ENCODE results near the gene CEP57L1. TPM values are rescaled to one million over a fixed set of nuclear protein-coding genes. Genes with fewer than 3 reads are reported as not detected.

The CEP57L1 gene
- total RNA-seq, 1 donor from 2014 or later, result 9.7 TPM

DNA sequence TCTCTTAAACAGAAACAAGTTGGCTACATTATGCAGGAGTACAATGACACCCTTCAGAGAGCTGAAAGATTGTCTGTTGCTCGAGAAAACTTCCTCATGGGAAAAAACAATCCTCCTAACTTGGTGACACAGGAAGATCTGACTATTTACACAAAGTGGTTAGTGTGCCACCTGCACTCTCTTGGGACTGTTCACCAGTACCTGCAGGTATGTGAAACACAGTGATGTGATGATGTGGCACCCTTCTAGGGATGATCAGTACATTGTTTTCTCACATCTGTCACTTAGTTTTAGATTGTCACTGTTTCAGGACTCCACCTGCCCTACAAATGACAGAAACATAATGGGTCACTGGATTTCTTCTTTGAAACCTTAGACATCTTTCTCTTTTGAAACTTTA lies 101.8 kb downstream of the CEP57L1 start:
- DNase-seq (no peak), ATAC-seq (no peak)
- H3K27me3 ChIP-seq, result no peaks in the 10 kb centered on the region
- no peaks in the 10 kb centered on the region for H3K4me1 ChIP-seq
- intact Hi-C loops (cut with DNase I), result no loop called here
- no peak overlapping the region for H3K4me3 ChIP-seq
- no peaks in the 10 kb centered on the region for H3K9me3 ChIP-seq
- no peaks in the 10 kb centered on the region for H3K36me3 ChIP-seq
- no peak overlapping the region for H3K27ac ChIP-seq
- TF ChIP-seq, protein P1, sequence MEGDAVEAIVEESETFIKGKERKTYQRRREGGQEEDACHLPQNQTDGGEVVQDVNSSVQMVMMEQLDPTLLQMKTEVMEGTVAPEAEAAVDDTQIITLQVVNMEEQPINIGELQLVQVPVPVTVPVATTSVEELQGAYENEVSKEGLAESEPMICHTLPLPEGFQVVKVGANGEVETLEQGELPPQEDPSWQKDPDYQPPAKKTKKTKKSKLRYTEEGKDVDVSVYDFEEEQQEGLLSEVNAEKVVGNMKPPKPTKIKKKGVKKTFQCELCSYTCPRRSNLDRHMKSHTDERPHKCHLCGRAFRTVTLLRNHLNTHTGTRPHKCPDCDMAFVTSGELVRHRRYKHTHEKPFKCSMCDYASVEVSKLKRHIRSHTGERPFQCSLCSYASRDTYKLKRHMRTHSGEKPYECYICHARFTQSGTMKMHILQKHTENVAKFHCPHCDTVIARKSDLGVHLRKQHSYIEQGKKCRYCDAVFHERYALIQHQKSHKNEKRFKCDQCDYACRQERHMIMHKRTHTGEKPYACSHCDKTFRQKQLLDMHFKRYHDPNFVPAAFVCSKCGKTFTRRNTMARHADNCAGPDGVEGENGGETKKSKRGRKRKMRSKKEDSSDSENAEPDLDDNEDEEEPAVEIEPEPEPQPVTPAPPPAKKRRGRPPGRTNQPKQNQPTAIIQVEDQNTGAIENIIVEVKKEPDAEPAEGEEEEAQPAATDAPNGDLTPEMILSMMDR (IDR thresholded peaks at IDR 0.05), result no peak

DNA sequence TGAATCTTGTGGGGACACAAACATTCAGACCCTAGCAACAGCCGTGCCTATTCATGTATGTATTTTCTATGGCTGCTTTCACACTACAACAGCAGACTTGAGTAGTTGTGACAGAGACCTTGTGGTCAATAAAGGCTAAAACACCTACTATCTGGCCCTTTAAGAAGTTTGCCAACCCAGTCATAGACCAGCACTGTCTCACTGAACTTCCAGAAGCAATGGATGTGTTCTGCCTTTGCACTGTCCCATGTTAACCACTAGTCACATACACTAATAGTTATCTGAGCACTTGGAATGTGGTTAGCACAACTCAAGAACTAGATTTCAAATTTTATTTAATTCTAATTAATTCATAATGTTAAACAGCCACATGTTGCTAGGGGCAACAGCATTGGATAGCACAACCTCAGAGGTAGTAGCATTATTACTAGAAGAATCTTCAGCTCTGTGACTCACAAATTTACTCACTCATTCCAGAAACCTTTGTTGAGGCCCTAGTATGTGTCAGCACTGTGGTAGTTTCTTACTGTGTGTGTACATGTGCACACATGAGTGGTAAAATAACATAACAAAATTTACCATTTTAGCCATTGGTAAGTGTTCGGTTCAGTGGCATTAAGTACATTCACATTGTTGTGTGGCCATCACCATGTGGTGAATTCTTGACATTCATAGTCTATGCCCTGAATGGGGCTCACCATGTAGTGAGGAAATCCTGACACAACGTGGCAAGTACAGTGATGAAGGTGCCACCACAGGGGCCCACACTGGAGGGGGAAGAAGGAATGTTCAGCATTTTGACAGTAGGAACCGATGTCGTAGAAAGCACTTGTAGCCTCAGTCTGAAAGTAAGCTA lies 107.3 kb downstream of the CEP57L1 start:
- TF ChIP-seq, protein P1 (IDR thresholded peaks at IDR 0.05), result no peak
- Histone ChIP-seq H3K27ac (no peak overlapping the region), H3K4me1 (no peaks in the 10 kb centered on the region), H3K4me3 (no peak overlapping the region), H3K27me3 (no peaks in the 10 kb centered on the region), H3K9me3 (no peaks in the 10 kb centered on the region), H3K36me3 (no peaks in the 10 kb centered on the region)
- intact Hi-C loops (cut with DNase I), result no loop called here
- ATAC-seq, result no peak
- no peak for DNase-seq

DNA sequence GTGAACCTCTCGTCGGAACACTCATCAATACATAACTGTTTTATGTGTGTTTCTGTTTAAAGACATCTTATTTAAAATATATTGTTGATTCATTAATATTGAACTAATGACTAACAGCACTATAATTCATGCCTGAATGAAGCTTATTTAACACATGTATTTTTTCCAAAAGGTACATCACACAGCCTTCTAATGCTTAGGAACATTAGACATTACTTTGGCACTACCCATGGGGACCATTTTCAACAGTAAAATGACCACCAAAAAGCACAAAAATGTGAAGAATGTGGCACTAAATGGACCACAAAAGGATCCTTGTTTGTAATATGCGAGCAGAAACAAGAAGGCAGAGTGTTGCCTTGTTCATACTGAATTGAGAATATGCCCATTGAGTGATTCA lies 109.2 kb downstream of the CEP57L1 start:
- ATAC-seq, result no peak
- Histone ChIP-seq H3K4me3 (no peak overlapping the region), H3K4me1 (no peaks in the 10 kb centered on the region), H3K36me3 (no peaks in the 10 kb centered on the region), H3K27me3 (no peaks in the 10 kb centered on the region), H3K27ac (no peak overlapping the region), H3K9me3 (no peaks in the 10 kb centered on the region)
- no peak for DNase-seq
- intact Hi-C loops (cut with DNase I), result no loop called here
- TF ChIP-seq, protein P1 (IDR thresholded peaks at IDR 0.05), result no peak

DNA sequence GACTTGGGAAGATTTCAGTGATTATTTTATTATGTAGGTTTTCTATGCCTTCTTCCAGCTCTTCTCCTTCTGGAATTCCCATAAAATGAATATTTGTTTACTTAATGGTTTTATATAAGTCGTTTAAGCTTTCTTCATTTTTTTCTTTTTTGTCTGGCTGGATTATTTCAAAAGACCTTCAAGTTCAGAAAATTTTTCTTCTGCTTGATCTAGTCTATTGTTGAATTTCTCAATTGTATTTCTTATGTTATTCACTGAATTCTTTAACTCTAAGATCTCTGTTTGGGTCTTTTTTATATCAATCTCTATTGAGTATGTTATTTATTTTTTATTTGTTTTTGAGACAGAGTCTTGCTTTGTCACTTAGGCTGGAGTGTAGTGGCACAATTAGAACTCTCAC lies 117.4 kb downstream of the CEP57L1 start:
- Histone ChIP-seq H3K9me3 (peaks cover 6% of the 10 kb centered on the region), H3K27ac (no peak overlapping the region), H3K36me3 (no peaks in the 10 kb centered on the region), H3K4me1 (no peaks in the 10 kb centered on the region), H3K4me3 (no peak overlapping the region), H3K27me3 (no peaks in the 10 kb centered on the region)
- TF ChIP-seq, protein P1 (IDR thresholded peaks at IDR 0.05), result no peak
- DNase-seq (no peak), ATAC-seq (no peak)
- intact Hi-C loops (cut with DNase I), result no loop called here

Other genes with a start within 250 kb of the CEP57L1 start
- gene ARMC2, start 247.1 kb upstream of the CEP57L1 start, total RNA-seq, result 5.8 TPM
- gene SESN1, start 661 bp upstream of the CEP57L1 start, total RNA-seq, result 36.9 TPM